ENCODE results near the gene PAK3.

GRCh38 chrX:111181951-111182350, 86.0 kb downstream of the PAK3 start:
- no peak for TF ChIP-seq POLR2AphosphoS5 (IDR thresholded peaks at IDR 0.05)
- TF ChIP-seq EP300 (IDR thresholded peaks at IDR 0.05): no peak
- no peak for TF ChIP-seq POLR2A (IDR thresholded peaks at IDR 0.05)

All from stomach (tissue), 4 donors.